ENCODE data around the gene SLC45A1.
"Not testable (repeated sequence)": the region's sequence is repeated elsewhere in the genome, so short reads cannot be mapped to it uniquely, and the experiment has no call there.

The SLC45A1 gene

DNA sequence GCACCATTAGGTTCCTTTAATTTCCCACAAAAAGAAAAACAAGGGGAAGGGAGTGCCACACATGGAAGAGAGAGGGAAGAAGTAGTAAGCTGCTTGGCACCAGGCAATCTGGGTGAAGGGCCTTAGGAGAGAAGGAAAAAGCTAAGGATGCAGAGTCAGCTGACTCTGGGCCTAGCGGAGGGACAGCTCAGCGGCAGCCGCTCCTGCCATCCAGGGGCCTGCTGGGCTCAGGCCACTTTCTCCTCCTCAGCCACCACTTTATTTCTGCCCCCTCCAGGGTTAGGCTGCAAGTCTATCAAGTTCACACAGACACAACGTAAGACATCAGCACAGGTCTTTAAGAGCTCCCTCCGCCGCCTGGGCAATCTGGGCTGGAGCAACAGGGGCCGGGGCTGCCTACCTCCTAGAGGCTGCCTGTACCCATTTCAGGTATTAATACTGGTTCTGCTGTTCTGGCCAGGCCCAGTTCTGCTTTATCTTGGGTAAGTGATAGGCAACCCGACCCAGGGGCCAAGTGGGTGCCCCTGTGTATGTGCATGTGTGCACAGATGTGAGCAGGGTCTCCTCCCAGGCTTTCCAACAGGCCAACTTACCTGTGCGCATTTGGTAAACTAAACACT is 53.6 kb downstream of the SLC45A1 start:
- no peak for DNase-seq

- no peak for DNase-seq
Observed at GRCh38 chr1:8373125-8373524, 55.2 kb downstream of the SLC45A1 start.

GRCh38 chr1:8373581-8374241 is 55.8 kb downstream of the SLC45A1 start:
- DNase-seq: no peak

GRCh38 chr1:8374356-8374755 is 56.4 kb downstream of the SLC45A1 start:
- DNase-seq: no peak

- no peak for DNase-seq
Observed at GRCh38 chr1:8374812-8375211, 56.9 kb downstream of the SLC45A1 start.

- DNase-seq: no peak
Observed at GRCh38 chr1:8376358-8376840, 58.5 kb downstream of the SLC45A1 start.

GRCh38 chr1:8377271-8377981 is 59.5 kb downstream of the SLC45A1 start:
- DNase-seq: no peak

DNA sequence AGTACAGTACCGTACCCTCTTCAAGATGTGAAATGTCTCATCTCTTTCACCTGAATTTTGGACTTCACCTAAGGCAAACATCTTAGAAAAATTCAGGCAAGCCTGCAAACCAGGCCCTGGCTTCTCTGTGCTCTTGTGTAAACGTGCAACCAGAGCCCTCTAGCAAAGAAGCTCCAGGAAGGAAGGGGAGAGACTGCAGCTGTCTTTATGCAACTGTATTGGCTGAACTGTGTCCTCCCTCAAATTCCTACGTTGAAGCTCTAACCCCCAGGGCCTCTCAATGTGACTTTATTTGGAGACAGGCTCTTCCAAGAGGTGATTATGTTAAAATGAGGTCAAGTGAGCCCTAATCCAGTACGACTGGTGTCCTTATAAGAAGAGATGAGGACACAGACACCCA is 60.3 kb downstream of the SLC45A1 start:
- DNase-seq: no peak

- DNase-seq: no peak
Observed at GRCh38 chr1:8378981-8379470, 61.1 kb downstream of the SLC45A1 start.

DNA sequence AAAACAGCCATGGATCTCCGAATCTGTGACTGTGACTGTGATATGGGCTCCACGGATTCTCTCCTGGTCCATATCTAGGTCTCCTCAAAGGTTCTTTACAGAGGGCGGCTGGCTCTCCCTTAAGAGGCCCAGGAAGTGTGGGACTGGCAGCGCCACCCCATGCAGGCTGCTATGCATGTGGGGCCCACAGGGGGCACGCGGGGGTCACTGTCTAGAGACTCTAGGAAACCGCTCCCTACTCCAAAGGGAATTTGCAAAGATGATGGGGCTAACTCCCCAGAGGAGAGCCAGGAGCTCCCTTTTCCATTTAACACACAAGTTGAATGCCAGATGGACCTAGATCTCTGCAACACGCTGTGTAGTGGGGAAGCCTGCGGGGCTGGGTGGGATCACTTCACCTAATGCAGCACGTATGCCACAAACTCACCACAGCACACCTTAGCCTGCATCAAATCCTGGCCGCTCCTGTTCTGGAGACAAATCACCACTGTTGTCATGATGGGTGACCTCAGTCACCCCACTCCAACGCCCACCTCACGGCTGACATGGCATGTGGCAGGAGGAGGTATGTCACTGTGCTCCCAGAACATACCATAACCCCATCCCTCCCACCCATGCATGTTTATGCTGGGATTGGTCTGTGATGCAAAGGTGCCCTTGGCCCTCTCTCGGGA is 61.7 kb downstream of the SLC45A1 start:
- no peak for DNase-seq

DNA sequence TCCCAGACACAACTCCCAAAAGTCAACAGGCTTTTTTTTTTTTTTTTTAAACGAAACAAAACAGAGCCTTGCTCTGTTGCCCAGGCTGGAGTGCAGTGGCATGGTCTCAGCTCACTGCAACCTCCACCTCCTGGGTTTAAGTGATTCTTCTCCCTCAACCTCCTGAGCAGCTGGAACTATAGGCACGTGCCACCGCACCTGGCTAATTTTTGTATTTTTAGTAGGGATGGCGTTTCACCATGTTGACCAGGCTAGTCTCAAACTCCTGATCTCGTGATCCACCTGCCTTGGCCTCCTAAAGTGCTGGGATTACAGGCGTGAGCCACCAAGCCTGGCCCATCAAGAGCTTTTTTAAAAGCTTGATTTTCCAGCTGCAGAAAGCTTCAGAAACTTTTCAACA is 62.4 kb downstream of the SLC45A1 start:
- not testable (repeated sequence) for DNase-seq

DNA sequence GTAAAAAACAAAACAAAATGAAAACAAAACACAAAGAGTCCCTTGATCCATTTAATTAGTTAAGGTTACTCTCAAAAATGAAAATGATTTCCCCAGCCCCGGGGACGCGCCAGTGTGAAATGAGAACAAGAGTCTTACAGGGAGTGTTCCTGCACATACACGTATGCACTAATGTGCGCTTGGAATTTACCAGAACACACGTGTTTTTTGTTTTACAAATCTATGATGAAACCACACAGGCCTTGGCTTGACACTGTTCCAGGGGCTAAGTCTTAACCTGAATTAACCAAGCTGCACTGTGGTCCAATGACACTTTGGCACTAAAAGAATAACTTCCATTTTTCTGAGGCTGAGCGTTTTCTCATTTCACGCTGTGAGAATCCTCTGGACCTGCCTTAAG is 63.7 kb downstream of the SLC45A1 start:
- no peak for DNase-seq

- DNase-seq: no peak
Observed at GRCh38 chr1:8382051-8382505, 64.2 kb downstream of the SLC45A1 start.

DNA sequence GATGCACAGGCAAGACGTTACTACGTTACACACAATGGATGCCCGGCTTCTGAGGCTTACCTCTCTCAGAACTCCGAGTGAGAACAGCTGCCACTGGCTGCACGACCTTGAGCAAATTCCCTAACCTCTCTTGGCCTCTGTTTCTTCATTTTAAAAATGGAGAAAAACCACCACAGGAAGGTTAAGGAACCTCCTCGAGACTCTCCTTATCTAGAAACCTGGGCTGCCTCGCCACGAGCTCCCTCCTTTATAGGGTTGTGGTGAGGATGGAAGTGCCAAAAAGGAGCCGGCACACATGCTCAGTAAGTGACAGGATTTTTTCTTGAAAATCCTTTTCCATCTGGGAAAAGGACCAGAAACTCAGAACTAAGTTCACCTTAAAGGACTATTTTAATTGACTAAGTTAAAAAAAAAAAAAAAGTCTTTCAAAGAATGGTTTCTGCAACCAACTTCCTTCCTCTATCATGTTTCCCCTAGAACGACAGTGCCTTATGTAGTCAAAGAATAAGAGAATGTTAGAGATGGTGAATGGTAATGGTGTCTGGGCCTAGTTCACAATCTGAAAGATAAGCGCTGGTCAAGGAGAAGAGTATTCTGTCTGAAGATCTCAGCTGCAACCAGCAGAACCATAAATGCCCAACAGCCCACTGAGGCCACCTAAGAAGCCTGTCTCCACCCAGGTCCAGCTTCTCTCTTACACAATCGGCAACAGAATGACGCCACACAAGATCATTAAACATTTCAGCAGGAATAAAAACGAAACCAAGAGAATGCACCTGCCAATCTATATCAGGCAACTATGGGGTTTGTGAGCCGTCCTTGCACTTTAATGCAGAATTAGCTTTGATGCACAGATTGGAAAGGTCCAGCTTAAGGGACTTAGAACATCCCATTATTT is 64.9 kb downstream of the SLC45A1 start:
- no peak for DNase-seq

DNA sequence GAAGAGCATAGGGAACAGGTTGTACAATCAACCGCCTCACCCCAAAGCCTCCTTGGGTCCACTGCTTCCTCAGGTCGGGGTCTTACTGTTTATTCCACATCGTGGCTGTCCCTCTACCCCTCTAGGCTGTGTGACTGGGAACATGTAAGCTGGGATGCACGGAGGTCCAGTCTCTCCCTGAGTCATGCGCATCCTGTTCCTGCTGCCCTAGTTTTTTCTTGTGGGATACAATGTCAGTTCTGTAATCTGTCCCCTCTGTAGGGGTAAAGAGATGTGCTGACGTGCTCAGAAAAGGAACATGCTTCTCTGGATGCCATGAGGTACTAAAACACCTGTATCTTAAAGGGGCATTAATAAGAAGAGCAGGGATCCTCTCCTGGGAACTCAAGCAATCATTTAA is 66.2 kb downstream of the SLC45A1 start:
- no peak for DNase-seq

DNA sequence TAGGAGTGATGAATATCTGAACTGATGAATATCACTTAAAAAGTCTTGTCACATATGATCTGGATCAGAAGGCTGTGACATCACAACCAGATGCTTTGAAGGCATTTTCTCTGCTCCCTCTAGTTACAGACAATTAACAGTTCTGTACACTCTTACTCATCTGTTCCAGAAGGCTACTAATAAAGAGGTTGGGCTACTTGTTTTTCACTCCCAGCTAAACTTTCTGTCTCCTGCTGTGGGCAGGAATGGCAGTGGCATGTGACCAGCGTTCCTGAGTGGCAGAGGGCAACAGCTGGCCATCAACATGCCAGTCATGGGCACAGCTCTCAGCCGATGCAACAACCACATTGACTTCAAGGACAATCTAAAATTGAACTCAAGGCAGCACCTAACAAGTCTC is 66.7 kb downstream of the SLC45A1 start:
- DNase-seq: no peak

DNA sequence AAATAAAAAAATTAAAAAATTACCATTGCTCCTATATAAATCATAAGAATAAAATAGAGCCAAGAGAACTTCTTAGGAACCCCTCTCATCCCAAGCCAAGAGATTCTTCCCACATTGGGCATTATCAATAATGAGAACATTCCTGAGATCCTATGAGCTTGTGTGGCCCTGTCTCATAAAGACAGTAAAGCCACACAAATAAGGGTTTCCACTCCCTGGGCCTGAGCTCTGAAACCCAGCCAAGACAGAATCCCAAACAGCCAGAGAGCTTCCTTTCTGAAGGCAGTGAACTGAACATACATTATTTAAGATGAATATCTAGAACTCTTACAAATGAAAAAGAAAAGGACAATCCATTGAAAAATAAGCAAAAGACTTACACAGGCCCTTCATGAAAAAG is 68.3 kb downstream of the SLC45A1 start:
- no peak for DNase-seq

DNA sequence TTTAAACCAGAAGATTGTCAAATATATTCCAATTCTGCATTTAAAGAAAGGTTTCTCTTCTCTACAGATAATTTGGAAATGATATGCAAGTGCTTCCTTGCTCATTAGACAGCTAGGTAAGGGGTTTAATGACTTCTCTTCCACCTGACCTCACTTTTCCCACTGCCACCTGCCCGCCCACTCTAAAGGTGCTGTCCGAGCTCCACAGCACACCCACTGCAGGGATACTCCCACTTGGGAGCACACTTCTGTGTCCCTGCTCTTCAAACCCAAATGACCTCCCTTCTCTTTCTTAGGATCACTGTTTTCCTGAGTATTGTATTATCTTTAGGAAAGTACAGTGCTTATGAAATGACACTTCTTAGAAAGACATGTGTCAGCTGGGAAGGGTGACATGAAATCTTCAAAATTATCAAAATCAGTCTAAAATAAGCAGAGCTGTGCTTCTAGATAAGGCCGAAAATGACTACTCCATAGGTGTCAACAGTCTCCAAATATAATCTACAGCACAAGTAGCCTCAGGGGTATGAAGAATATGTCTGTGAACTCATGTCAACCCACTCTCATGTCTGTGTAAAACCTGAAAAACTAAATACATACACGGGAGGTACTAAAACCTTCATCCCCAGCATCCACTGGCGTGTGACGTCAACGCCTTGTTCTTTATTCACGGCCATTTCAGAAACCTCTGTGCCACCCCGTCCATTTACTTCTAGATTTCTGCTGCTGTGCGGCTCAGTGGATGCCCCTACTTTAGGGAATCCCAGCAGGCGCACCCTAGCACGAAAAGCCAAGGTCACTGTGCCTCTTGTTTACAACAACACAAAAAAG is 71.0 kb downstream of the SLC45A1 start:
- no peak for DNase-seq

DNA sequence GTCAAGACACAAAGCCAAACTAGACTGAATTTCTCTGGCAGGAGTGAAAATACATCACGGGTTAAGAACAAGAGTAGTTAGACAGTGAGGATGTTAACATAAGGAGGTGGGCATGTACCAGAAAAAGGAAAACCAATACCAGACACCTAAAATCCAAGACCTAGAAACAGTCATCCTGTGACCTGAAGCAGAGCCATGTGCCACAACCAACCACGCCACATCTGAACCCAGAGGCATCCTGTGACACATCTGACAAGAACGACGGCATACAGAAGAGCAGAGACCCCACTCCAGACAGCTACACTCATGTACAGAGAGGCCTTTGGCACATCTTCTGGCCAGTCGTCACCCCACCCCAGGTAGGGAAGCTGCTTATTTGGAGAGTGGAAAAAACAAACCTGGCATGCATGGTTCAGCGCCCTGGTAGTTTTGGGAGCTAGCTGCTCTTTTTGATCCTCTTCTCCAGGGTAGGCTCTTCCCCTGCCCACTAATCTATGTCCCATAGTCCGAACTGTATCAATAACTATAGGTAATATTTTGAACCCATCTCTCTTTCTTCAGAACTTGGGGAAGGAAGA is 72.1 kb downstream of the SLC45A1 start:
- DNase-seq: no peak

DNA sequence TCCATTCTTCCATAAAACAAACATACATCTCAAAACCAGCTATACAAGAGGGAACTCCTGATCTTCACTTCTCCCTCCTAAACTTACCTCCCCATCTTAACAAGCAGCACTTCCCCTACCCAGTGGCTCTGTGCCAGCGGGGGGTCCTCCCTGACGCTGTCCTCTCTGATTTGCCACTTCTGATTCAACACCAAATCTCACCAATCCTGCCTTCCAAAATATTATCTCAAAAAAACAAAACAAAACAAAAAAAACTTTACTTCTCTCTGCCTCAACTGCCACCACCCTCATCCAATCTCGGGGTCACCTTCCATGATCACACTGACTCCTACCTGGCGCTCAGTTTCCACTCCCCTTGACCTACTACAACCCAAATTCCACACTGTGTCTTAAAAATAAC is 72.8 kb downstream of the SLC45A1 start:
- no peak for DNase-seq

GRCh38 chr1:8392522-8392921 is 74.6 kb downstream of the SLC45A1 start:
- no peak for DNase-seq

Measured in effector CD4-positive, alpha-beta T cell (primary cell).